Stomach (tissue), 4 donors: ENCODE measurements around the gene TSEN54.

Experiments used
- POLR2AphosphoS5 ChIP-seq, 3 donors: sonication (generic); formaldehyde crosslinking; IDR thresholded peaks; one replicate each; pipeline ENCODE4 v1.6.1; 2016; ENCODE audit warnings: antibody characterized with exemption in 3 of 3
- TF ChIP-seq, protein P1 (sequence below), 7 experiments: fragments of 450-650 bp in 4 of 7; fragments of 200-600 bp in 3 of 7; sonication (generic) in 3 of 7; IDR thresholded peaks; one replicate each; pipeline ENCODE4 v1.5.1; 2016 to 2019; ENCODE audit warnings: antibody characterized with exemption in 7 of 7, control low read depth in 2 of 7, mild to moderate bottlenecking in 1 of 7

DNA sequence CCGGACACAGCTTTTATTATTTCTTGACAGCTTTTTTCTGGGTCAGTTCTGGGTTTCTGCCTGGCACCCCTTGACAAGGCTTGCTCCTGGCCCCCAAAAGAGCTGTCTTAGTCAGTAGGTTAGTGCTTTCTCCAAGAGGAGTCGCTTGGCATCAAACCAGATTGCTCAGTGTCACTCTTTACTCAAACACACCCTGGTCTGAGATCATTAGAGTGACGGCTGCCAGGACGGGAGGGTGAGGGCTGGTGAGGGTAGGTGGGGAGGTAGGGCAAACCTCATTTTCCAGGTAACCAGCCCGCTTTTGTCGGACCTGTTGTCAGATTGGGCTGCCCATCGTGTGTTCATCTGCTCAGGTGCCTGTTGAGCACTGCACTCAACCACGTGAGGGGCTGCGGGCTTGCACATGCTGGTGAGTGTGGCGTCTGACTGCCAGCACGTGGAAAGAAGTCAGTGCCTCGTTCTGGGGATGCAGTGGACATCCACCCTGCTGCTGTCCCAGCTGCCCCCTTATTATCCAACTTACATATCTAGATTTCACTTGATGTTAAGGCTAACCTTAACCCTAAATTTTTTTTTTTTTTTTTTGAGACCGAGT, 47.5 kb upstream of the TSEN54 start:
- TF ChIP-seq, protein P1, sequence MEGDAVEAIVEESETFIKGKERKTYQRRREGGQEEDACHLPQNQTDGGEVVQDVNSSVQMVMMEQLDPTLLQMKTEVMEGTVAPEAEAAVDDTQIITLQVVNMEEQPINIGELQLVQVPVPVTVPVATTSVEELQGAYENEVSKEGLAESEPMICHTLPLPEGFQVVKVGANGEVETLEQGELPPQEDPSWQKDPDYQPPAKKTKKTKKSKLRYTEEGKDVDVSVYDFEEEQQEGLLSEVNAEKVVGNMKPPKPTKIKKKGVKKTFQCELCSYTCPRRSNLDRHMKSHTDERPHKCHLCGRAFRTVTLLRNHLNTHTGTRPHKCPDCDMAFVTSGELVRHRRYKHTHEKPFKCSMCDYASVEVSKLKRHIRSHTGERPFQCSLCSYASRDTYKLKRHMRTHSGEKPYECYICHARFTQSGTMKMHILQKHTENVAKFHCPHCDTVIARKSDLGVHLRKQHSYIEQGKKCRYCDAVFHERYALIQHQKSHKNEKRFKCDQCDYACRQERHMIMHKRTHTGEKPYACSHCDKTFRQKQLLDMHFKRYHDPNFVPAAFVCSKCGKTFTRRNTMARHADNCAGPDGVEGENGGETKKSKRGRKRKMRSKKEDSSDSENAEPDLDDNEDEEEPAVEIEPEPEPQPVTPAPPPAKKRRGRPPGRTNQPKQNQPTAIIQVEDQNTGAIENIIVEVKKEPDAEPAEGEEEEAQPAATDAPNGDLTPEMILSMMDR (IDR thresholded peaks at IDR 0.05), result no peak
- TF ChIP-seq POLR2AphosphoS5 (IDR thresholded peaks at IDR 0.05), result no peak
